Stimulated activated CD4-positive, alpha-beta T cell treated with anti-CD3 and anti-CD28 coated beads, Interleukin-2, amount 100 ng/mL, for 24 hours (primary cell): Measurements from ENCODE around the gene NKX3-2.
A peak's percentile ranks its signal among the peaks of the same experiment; 100 is the strongest.

Experiments used
- DNase-seq, 2 donors: peaks; one replicate each; pipeline ENCODE4 v3.0.0-alpha.2; 2020

Gene NKX3-2

DNA sequence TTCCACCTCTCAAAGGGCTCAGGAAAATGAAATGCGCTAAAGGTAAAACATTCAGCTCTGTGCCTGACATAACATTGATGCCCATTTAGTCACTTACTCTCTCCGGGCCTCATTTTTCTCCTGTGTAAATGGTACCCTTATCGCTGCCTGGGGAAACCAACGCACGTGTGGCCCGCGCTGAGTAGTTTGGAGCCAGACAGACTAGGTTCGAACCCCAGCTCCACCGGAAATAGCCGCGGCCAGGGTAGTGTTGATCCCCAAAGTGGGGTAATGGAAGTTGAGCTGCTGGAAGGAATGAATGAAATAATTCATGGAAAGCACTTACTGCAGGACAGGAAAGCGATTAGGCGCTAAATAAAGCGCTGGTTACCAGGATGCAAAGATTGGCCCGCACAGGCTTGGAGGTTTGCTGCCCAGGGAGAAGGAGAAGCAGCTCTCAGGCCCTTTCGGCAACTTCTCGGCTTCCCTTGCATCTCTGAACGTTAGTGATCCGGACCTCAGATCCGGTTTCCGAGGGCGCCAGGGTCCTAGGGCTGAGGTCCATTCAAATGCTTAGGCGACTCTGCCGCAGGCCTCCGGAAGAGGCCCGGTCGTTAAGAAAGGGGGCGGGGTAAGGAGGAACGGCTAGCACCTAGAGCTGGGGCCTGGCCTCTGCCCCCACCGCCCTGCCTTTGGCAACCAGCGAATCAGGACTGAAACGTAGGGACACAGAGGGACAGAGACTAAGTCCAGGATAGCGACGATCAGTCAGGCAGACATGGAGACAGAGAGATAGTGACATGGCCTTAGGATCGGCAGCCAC, 13.3 kb downstream of the NKX3-2 start:
- DNase-seq: no peak

DNA sequence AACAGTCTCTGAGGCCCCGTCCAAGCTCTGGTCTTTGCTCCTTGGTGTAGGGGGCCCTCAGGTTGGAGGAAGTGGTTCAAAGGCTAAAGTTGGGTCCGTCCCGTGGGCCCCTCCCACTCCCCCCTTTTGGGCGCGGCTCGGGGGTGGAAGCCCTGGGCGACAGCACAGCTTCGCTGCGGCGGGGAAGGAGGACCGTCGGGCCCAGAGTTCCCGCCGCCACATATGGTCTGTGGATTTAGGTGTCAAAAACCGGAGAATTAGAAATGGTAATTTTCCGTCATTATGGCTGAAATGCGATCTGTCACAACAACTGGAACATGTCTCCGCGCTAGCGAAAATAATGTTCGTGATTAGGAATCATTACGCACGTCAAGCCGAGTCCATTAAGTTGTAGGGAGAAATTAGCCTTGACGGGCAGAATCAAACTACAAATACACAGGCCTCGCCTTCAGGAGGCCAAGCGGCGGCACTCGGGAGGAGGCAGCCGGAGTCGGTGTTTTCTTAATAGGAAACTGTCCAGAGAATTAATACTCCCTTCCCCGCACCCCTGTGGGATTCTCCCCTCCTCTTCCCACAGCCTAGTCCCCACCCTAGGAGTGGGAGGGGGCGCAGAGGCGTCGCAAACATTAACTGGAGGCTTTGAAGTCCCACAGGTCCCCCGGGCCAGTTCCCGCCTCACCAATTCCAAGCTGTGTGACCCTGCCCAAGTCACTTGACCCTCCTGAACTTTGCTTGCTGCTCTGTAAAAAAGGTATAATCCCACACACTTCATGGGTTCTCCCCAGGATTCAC, 15.0 kb downstream of the NKX3-2 start:
- DNase-seq: no peak

GRCh38 chr4:13528821-13529127, 15.5 kb downstream of the NKX3-2 start:
- DNase-seq: no peak

- peak in 1 of 2 donors; percentile 31 for DNase-seq
Observed at GRCh38 chr4:13527981-13528820, 16.1 kb downstream of the NKX3-2 start.

DNA sequence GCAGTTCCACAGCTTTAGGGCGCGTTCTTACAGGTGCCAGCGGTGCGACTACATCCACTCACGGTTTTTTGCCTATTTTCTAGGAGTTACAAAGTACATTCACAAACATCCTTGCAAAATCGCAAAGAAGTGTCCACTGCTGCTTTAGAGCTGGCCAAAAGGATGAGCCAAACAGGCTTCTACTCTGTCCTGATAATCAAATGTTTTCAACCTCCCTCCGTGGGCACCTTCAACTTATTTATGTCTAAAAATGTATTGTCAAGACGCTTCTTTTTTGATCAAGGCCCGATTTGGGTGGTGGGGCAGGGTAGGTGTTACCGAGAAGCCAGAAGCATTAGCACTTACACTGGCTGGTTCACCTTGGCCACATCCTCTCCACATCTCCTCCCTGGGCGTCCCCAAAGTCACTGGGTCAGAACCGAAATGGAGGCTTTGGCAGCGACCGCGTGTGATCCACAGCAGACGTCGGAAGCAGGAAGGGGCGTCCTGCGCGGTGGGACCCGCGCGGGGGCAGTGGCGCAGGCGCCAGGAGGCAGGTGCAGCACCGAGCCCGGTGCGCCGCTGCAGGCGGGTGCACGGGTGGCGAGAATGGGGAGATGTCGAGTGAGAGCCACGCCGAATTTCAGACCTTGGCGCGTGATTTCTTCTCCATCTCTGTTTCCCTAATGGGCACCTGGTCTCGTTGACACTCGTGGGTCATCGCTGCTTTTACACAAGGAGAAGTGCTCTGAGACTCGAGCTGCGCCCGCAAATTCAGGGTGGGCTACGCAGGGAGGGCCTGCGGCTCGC, 16.9 kb downstream of the NKX3-2 start:
- DNase-seq: no peak

DNA sequence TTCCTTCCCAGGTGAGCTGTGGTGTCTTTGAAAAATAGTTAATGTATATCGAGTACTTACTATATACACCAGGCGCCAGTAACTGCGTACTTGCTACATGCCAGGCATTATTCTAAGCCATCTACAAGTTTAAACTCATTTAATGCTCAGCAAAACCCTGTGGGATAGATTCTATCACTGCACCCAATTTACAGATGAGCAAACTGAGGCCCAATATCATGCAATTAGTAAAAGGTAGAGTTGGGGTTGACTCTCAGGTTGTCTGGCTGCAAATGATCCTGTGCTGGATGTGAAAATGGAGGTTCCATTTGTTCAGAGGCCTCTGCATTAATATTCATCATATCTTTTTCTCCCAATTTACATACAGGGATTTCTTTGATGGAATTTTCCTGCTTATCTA, 17.6 kb downstream of the NKX3-2 start:
- DNase-seq: no peak

DNA sequence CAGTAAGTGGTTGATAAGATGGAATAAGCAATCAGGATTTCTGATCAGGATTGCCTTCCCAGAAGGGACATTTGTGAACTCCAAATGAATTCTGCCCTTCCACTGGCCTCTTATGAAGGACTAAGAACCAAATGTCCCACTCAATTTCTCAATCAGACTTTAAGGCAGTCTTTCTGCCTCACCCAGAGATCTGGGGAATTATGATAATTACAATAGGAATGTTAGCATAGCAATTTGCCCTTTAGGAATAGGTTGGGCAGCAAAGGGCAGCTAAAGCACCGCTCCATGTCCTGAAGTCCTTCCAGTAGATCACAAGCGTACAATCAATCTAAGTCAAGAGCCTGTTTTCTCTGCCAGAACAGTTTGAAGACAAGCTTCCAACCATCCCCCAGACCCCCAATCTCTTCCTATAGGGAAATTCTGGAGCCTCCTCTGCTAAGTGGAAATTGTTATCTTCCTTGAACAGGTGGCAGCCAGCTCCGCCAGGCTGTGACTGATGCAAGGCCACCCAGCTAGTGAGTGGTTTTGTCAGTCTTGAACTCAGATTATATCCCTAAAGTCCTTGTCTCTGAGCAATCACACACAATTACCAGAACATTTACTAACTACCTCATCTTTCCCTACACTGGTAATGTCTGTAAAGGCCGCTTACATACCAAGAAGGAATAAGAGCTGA, 18.6 kb downstream of the NKX3-2 start:
- DNase-seq: no peak

DNA sequence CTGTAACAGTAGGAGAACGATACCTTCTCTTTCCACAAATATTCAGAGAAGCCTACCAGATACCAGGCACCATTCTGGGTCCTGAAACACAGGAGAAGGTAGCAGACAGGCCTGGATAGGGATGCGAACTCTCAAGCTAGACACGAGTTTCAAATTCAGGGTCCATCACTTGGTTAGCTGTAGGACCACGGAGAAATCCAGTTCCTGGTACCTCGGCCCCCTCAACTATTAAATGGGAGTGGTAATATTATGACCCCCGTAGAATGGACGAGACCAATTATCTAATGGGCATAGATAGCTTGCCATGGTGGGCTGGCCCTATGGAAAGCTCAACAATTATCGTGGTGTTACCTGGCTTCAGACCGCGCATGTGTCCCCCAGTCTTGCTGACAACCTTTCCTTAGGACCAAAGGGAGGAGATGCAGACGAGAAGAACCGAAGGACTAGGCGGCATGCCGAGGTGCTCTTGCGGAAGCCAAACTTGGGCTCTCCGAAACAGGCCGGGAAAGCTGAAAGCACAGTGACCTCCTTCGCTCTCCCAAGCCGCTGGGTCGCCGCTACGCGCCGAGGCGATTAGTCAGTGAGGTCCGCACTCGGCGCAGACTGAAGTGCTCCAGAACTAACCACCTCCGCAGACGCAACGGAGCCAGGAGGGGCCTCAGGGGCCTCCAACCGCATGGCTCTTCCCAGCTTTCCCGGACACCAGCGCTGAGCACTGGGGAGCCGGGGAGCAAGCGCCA, 19.6 kb downstream of the NKX3-2 start:
- DNase-seq: no peak

DNA sequence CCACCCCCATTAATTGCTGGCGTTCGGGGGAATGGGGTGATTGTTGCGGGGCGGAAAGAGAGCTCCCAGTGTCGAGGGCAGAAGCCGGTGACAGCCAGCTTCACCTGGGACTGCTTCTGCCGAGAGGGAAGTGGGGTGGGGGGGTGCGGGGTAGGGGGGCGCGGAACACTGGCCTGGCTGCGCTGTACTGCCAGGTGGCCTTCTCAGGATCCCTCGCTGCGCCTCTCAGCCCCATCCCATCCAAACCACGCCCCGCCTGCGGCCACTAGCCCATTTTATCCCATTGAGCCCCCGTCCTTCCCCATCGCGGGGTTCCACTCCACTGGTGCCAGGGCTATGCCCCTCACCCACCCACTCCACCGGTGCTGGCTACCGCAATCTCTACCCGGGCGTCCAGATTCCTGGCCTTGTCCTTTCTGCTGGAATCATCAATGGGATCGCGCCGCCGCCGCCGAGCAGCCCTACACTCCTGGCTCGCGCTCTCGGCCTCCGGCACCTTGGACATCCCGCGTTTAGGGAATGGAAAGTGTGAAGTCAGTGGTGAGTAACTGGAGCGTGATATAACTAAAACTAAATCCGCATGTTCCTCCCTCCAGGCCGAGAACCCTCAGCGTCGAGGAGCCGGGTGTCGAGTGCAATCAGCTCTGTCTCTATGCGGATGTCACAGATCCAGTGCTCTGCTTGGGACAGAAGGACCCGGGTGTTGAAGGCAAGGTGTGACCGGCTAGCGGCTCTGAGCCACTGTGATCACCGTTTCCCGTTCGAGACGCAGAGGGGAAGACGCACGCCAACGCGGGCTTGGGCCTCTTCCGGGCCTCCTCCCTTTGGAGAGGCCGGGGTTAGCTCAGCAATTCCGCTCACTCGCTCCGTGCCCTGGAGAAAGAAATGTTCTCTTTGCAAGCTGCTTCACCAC, 20.5 kb downstream of the NKX3-2 start:
- DNase-seq: no peak

GRCh38 chr4:13523105-13523477, 21.2 kb downstream of the NKX3-2 start:
- DNase-seq: no peak

GRCh38 chr4:13522282-13523104, 21.8 kb downstream of the NKX3-2 start:
- peak in 1 of 2 donors; percentile 32 for DNase-seq

DNA sequence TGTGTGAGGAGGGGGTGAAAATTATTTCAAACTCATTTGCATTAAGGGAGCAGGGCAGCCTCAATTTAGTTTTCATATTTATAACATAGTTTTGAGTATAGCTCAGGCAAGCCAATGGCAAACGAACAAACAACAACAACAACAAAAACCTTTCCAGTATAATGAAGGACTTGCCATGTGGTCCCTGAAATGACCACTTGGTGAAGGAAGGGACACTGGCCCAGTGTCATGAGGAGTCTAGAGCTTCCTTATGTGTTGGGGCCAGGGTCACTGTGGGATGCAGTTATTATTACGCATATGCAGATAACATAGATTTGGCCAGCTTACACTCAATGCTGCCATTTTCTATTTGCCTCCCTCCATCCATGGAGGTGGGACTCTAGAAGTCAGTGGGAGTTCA, 23.3 kb downstream of the NKX3-2 start:
- DNase-seq: no peak

GRCh38 chr4:13516315-13516860, 27.9 kb downstream of the NKX3-2 start:
- DNase-seq: no peak

DNA sequence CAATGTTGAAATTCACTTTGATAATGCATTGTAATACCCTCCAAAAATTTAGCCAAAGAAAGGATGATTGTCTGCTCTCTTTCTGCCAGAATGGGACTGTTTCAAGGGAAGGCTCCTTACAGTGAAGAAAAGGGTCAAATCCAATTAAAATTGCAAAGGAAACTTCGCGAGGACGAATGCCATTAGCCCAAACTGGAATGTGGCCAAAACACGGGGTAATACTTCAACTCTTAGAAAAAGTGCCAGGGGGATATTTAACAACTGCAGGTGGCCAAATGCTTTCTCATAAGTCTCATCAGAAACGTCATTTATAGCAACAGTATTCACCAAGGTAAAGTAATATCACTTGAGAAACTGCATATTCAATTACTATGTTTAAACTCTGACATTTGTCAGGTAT, 29.0 kb downstream of the NKX3-2 start:
- no peak for DNase-seq

DNA sequence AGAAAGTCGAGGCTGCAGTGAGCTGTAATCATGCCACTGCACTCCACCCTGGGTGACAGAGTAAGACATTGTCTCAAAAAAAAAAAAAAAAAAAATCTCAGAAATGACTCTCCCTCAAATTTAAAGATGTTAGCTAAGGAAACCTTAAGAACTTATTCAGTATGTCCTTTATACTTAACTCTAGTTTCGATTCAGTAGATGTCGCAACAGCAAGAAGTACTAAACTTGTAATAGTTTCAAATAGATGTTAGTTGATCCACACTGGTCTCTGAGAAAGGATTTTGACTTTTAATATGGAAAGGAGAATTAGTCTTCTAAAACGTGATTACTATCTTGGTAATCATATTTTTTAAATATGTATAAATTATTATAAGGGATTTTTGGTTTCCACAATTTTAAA, 29.6 kb downstream of the NKX3-2 start:
- DNase-seq: no peak

GRCh38 chr4:13511101-13511500, 33.2 kb downstream of the NKX3-2 start:
- DNase-seq: no peak

GRCh38 chr4:13509442-13509841, 34.9 kb downstream of the NKX3-2 start:
- no peak for DNase-seq

- no peak for DNase-seq
Observed at GRCh38 chr4:13504374-13504773, 39.9 kb downstream of the NKX3-2 start.

GRCh38 chr4:13498469-13498868, 45.8 kb downstream of the NKX3-2 start:
- DNase-seq: no peak
